SK-N-SH treated with all-trans-retinoic acid at 6 μM for 48 hours (cell line): ENCODE measurements around the gene BPGM.

ENCODE experiments used
- GLIS3 ChIP-seq: fragments of 250-450 bp; sonication (Bioruptor Pico); IDR thresholded peaks from 2 replicates; pipeline ENCODE4 v1.5.0; 2020; ENCODE audit warnings: mild to moderate bottlenecking, moderate library complexity
- TOX ChIP-seq: fragments of 250-450 bp; sonication (Bioruptor Pico); IDR thresholded peaks from 2 replicates; pipeline ENCODE4 v1.8.0; 2021; ENCODE audit warnings: mild to moderate bottlenecking, moderate library complexity, borderline replicate concordance
- TF ChIP-seq, protein P1 (sequence below): fragments of 250-450 bp; sonication (Bioruptor Pico); IDR thresholded peaks from 2 replicates; pipeline ENCODE4 v1.8.0; 2020; ENCODE audit warnings: mild to moderate bottlenecking, moderate library complexity, borderline replicate concordance

- TF ChIP-seq GLIS3 (CRISPR knock-in tag) = no peak
- no peak for TF ChIP-seq TOX (CRISPR knock-in tag)
- TF ChIP-seq, protein P1, sequence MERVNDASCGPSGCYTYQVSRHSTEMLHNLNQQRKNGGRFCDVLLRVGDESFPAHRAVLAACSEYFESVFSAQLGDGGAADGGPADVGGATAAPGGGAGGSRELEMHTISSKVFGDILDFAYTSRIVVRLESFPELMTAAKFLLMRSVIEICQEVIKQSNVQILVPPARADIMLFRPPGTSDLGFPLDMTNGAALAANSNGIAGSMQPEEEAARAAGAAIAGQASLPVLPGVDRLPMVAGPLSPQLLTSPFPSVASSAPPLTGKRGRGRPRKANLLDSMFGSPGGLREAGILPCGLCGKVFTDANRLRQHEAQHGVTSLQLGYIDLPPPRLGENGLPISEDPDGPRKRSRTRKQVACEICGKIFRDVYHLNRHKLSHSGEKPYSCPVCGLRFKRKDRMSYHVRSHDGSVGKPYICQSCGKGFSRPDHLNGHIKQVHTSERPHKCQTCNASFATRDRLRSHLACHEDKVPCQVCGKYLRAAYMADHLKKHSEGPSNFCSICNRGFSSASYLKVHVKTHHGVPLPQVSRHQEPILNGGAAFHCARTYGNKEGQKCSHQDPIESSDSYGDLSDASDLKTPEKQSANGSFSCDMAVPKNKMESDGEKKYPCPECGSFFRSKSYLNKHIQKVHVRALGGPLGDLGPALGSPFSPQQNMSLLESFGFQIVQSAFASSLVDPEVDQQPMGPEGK (CRISPR knock-in tag) = no peak
These were observed 56.6 kb downstream of the BPGM start for GRCh38 chr7:134703241-134703594.
